Measurements from ENCODE around the gene DBNDD1. TPM values are rescaled to one million over a fixed set of nuclear protein-coding genes. Genes with fewer than 3 reads are reported as not detected.

The DBNDD1 gene
- total and polyA plus RNA-seq, 12 donors, result 0.72 to 6.8 (median 4.1) TPM

GRCh38 chr16:89965447-89966225 lies 53.6 kb downstream of the DBNDD1 start:
- intact Hi-C loops (cut with DNase I), result loop anchor here in 1 of 10 donors (5.0 kb wide), 1 partner anchor 33 kb away; no protein-coding TSS in a partner anchor
- ATAC-seq (no peak), DNase-seq (no peak)
- Histone ChIP-seq H3K27me3 (no peaks in the 10 kb centered on the region), H3K36me3 (peaks cover 0 to 75% (median 3%) of the 10 kb centered on the region in 9 donors), H3K27ac (no peak overlapping the region), H3K9me3 (peaks cover 0 to 12% (median 0%) of the 10 kb centered on the region in 11 donors), H3K4me1 (peaks cover 0 to 11% (median 5%) of the 10 kb centered on the region in 9 donors), H3K4me3 (no peak overlapping the region)
- 89 to 90% methylated on average over 30 of the region's 30 CpGs for WGBS, 2 donors
- TF ChIP-seq, protein P1, sequence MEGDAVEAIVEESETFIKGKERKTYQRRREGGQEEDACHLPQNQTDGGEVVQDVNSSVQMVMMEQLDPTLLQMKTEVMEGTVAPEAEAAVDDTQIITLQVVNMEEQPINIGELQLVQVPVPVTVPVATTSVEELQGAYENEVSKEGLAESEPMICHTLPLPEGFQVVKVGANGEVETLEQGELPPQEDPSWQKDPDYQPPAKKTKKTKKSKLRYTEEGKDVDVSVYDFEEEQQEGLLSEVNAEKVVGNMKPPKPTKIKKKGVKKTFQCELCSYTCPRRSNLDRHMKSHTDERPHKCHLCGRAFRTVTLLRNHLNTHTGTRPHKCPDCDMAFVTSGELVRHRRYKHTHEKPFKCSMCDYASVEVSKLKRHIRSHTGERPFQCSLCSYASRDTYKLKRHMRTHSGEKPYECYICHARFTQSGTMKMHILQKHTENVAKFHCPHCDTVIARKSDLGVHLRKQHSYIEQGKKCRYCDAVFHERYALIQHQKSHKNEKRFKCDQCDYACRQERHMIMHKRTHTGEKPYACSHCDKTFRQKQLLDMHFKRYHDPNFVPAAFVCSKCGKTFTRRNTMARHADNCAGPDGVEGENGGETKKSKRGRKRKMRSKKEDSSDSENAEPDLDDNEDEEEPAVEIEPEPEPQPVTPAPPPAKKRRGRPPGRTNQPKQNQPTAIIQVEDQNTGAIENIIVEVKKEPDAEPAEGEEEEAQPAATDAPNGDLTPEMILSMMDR (IDR thresholded peaks at IDR 0.05), result no peak

DNA sequence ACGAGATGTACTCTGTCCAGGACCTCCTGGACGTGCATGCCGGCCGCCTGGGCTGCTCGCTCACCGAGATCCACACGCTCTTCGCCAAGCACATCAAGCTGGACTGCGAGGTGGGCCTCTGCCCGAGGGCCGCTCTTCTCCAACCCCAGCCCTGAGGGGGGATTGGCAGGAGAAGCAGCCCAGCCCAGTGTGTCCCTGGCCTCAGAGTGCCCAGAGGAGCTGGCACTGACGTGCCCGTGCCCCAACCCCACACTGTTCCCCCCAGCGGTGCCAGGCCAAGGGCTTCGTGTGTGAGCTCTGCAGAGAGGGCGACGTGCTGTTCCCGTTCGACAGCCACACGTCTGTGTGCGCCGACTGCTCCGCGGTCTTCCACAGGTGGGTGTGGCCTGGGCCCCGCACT lies 55.1 kb downstream of the DBNDD1 start:
- Histone ChIP-seq H3K4me1 (no peaks in the 10 kb centered on the region), H3K9me3 (no peaks in the 10 kb centered on the region), H3K4me3 (no peak overlapping the region), H3K27ac (no peak overlapping the region), H3K36me3 (peaks cover 0 to 83% (median 4%) of the 10 kb centered on the region in 9 donors), H3K27me3 (no peaks in the 10 kb centered on the region)
- 90% methylated on average over 25 of the region's 25 CpGs for WGBS, 2 donors
- intact Hi-C loops (cut with DNase I), result no loop called here
- TF ChIP-seq, protein P1 (IDR thresholded peaks at IDR 0.05), result no peak
- DNase-seq, result no peak
- peak in 1 of 8 donors; percentile 16 for ATAC-seq

DNA sequence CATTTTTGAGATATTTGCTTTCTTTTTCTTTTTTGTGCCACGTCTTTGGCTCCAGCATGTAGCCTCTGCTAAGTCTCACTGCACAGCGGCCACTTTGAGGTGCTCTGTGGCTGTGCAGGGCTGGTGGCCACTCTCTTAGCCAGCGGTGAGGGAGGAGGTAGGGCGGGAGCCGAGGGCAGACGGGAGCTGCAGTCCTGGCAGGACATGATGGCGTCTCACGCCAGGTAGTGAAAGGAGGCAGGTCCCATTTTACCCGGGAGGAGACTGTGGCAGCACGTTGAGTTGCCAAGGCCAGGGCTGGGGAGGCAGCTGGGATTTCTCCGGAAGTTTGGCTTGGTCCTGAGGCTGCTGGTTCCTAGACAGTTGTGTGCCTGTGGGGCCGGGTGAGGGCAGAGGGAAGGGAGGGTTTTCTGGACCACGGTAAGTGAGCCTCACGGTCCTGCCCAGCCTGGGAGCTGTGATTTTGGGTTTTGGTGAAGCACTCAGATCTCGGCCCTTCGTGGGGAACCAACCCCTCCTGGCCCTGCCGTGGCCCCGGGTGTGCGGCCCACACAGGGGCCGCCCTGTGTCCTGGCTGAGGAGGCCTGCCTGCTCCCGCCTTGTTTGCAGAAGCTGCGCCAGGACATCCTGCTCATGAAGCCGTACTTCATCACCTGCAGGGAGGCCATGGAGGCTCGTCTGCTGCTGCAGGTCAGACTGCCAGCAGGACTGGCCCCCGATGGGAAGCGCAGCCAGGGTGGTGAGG lies 56.3 kb downstream of the DBNDD1 start:
- TF ChIP-seq, protein P1 (IDR thresholded peaks at IDR 0.05), result no peak
- peaks cover 0 to 90% (median 9%) of the 10 kb centered on the region in 9 donors for H3K36me3 ChIP-seq
- no peaks in the 10 kb centered on the region for H3K27me3 ChIP-seq
- no peaks in the 10 kb centered on the region for H3K9me3 ChIP-seq
- ATAC-seq (no peak), DNase-seq (no peak)
- no peak overlapping the region for H3K27ac ChIP-seq
- intact Hi-C loops (cut with DNase I), result no loop called here
- WGBS, 2 donors, result 86% methylated on average over 26 of the region's 26 CpGs
- no peaks in the 10 kb centered on the region for H3K4me1 ChIP-seq
- no peak overlapping the region for H3K4me3 ChIP-seq

DNA sequence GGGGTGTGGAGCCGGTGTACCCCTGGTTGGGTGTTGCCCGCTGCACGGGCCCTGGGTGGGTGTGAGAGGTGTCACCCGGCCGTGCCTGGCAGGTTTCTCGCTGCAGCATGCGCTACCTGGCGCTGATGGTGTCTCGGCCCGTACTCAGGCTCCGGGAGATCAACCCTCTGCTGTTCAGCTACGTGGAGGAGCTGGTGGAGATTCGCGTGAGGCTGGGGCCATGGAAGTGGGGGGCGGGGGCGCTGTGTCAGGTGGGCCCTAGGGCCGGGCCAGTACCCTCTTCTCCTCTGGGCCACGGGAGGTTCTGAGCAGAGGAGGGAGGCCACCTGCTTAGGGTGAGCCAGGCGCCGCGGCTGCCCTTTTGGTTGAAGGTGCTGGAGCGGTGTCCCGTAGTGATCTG lies 57.3 kb downstream of the DBNDD1 start:
- ATAC-seq (no peak), DNase-seq (no peak)
- H3K27me3 ChIP-seq, result no peaks in the 10 kb centered on the region
- no peak overlapping the region for H3K27ac ChIP-seq
- no peaks in the 10 kb centered on the region for H3K9me3 ChIP-seq
- H3K36me3 ChIP-seq, result peaks cover 0 to 96% (median 15%) of the 10 kb centered on the region in 9 donors
- intact Hi-C loops (cut with DNase I), result no loop called here
- H3K4me1 ChIP-seq, result peaks cover 0 to under 1% (median 0%) of the 10 kb centered on the region in 9 donors
- TF ChIP-seq, protein P1 (IDR thresholded peaks at IDR 0.05), result no peak
- no peak overlapping the region for H3K4me3 ChIP-seq
- 95 to 96% methylated on average over 23 of the region's 23 CpGs for WGBS, 2 donors
